Measurements from ENCODE around the gene PRR36. TPM values are rescaled to one million over a fixed set of nuclear protein-coding genes. Genes with fewer than 3 reads are reported as not detected.

Gene PRR36
- total RNA-seq, 6 experiments from 2014 or later: 0.05 to 0.18 (median 0.09) TPM; not detected in 2

GRCh38 chr19:7911508-7912143 is 37.4 kb upstream of the PRR36 start:
- Mint-ChIP-seq H3K4me1 (ENCODE audit: low read depth) (peaks cover 6% of the 10 kb centered on the region; the same call in 1 of the 2 replicates), H3K27me3 (ENCODE audit: insufficient read depth) (peaks cover 6% of the 10 kb centered on the region), H3K36me3 (ENCODE audit: low read depth) (peaks cover 5% of the 10 kb centered on the region; the same call in 1 of the 2 replicates), H3K27ac (no peak overlapping the region), H3K4me3 (no peak overlapping the region), H3K9me3 (no peaks in the 10 kb centered on the region)
- no peak for DNase-seq
- TF ChIP-seq CTCF (IDR thresholded peaks at IDR 0.05): no peak

- Mint-ChIP-seq H3K27me3 (ENCODE audit: insufficient read depth) (peaks cover 6% of the 10 kb centered on the region), H3K36me3 (ENCODE audit: low read depth) (peaks cover 5% of the 10 kb centered on the region; the same call in 1 of the 2 replicates), H3K4me3 (no peak overlapping the region), H3K9me3 (no peaks in the 10 kb centered on the region), H3K27ac (no peak overlapping the region), H3K4me1 (ENCODE audit: low read depth) (peaks cover 5% of the 10 kb centered on the region)
- TF ChIP-seq CTCF (IDR thresholded peaks at IDR 0.05): no peak
- DNase-seq: no peak
Measured at GRCh38 chr19:7910321-7911161, 36.4 kb upstream of the PRR36 start.

GRCh38 chr19:7909471-7910067 is 35.4 kb upstream of the PRR36 start:
- Mint-ChIP-seq H3K9me3 (no peaks in the 10 kb centered on the region), H3K27me3 (ENCODE audit: insufficient read depth) (peaks cover 3% of the 10 kb centered on the region), H3K4me3 (no peak overlapping the region), H3K36me3 (ENCODE audit: low read depth) (peaks cover 11% of the 10 kb centered on the region), H3K27ac (no peak overlapping the region), H3K4me1 (ENCODE audit: low read depth) (peaks cover 13% of the 10 kb centered on the region)
- no peak for DNase-seq
- TF ChIP-seq CTCF (IDR thresholded peaks at IDR 0.05): no peak

- no peak for TF ChIP-seq CTCF (IDR thresholded peaks at IDR 0.05)
- Mint-ChIP-seq H3K36me3 (ENCODE audit: low read depth) (peaks cover 12% of the 10 kb centered on the region), H3K27ac (no peak overlapping the region), H3K27me3 (ENCODE audit: insufficient read depth) (peaks cover 3% of the 10 kb centered on the region), H3K9me3 (no peaks in the 10 kb centered on the region), H3K4me1 (ENCODE audit: low read depth) (peaks cover 15% of the 10 kb centered on the region), H3K4me3 (no peak overlapping the region)
- DNase-seq: no peak
Measured at GRCh38 chr19:7908742-7909461, 34.7 kb upstream of the PRR36 start.

- H3K4me1 Mint-ChIP-seq (ENCODE audit: low read depth): peaks cover 15% of the 10 kb centered on the region
- TF ChIP-seq CTCF (IDR thresholded peaks at IDR 0.05): no peak
- no peak for DNase-seq
- peaks cover 12% of the 10 kb centered on the region for H3K36me3 Mint-ChIP-seq (ENCODE audit: low read depth)
- peaks cover 6% of the 10 kb centered on the region for H3K27me3 Mint-ChIP-seq (ENCODE audit: insufficient read depth)
- no peak overlapping the region for H3K4me3 Mint-ChIP-seq
- H3K9me3 Mint-ChIP-seq: no peaks in the 10 kb centered on the region
- no peak overlapping the region for H3K27ac Mint-ChIP-seq
Measured at GRCh38 chr19:7908078-7908699, 34.0 kb upstream of the PRR36 start.

All from HFFc6 (cell line).